Thyroid gland (tissue), 4 donors: ENCODE results near the gene POLDIP3. TPM values are rescaled to one million over a fixed set of nuclear protein-coding genes. Genes with fewer than 3 reads are reported as not detected.
A peak's percentile ranks its signal among the peaks of the same experiment; 100 is the strongest.

Source experiments
- DNase-seq, 2 donors: peaks; one replicate each; pipeline ENCODE4 v3.0.0-alpha.2; 2019
- H3K27ac ChIP-seq, 3 donors: fragments of 200-600 bp; sonication (generic); 1 replicate in 2 of 3; 2 replicates in 1 of 3; pipeline ENCODE4 v1.5.1; 2016 to 2019; ENCODE audit warnings: mild to moderate bottlenecking in 1 of 3, moderate library complexity in 1 of 3
- H3K27me3 ChIP-seq: fragments of 200-600 bp; sonication (generic); one replicate; pipeline ENCODE4 v1.5.1; 2019
- H3K36me3 ChIP-seq, 2 donors: fragments of 200-600 bp; sonication (generic); one replicate each; pipeline ENCODE4 v1.5.1; 2016 to 2019
- H3K4me1 ChIP-seq, 2 donors: fragments of 200-600 bp; sonication (generic); one replicate each; pipeline ENCODE4 v1.5.1; 2017 to 2019
- H3K4me3 ChIP-seq, 3 donors: fragments of 200-600 bp; sonication (generic); replicated peaks in 1 of 3; 1 replicate in 2 of 3; 2 replicates in 1 of 3; pipeline ENCODE4 v1.5.1; 2016; ENCODE audit warnings: mild to moderate bottlenecking in 1 of 3
- H3K9me3 ChIP-seq: fragments of 200-600 bp; sonication (generic); one replicate; pipeline ENCODE4 v1.5.1; 2017
- POLR2A ChIP-seq, 2 donors: fragments of 450-650 bp; IDR thresholded peaks; one replicate each; pipeline ENCODE4 v1.6.1; 2017; ENCODE audit warnings: antibody characterized with exemption in 2 of 2, mild to moderate bottlenecking in 2 of 2, moderate library complexity in 1 of 2
- WGBS, 2 donors: methylation state at CpG; one replicate each; pipeline ENCODE4 v1.1.5; 2017; 5-methylcytosine and 5-hydroxymethylcytosine counted together
- intact Hi-C: fragments of 100-400 bp; cut with DNase I; formaldehyde crosslinking; loops from one replicate; pipeline ENCODE4 v1.15.1; 2023
- total RNA-seq, 4 donors: library from RNA; depleted of rRNA; stranded (reverse); fragments of >200 nt; gene quantifications; one replicate each; pipeline ENCODE4 v1.2.3, GENCODE V29; 2016
- TF ChIP-seq, protein P1 (sequence below), 6 experiments: fragments of 200-600 bp in 3 of 6; fragments of 450-650 bp in 3 of 6; sonication (generic) in 3 of 6; IDR thresholded peaks; one replicate each; pipeline ENCODE4 v1.5.1; 2016 to 2019; ENCODE audit warnings: antibody characterized with exemption in 6 of 6, mild to moderate bottlenecking in 2 of 6, inconsistent platforms in 1 of 6, moderate library complexity in 1 of 6

The POLDIP3 gene
- total RNA-seq, 4 donors from 2014 or later: 46.1 to 55.4 (median 49.8) TPM

- H3K27me3 ChIP-seq: no peaks in the 10 kb centered on the region
- H3K9me3 ChIP-seq: no peaks in the 10 kb centered on the region
- peak in 1 of 2 donors; percentile 22 for TF ChIP-seq POLR2A (IDR thresholded peaks at IDR 0.05)
- TF ChIP-seq, protein P1, sequence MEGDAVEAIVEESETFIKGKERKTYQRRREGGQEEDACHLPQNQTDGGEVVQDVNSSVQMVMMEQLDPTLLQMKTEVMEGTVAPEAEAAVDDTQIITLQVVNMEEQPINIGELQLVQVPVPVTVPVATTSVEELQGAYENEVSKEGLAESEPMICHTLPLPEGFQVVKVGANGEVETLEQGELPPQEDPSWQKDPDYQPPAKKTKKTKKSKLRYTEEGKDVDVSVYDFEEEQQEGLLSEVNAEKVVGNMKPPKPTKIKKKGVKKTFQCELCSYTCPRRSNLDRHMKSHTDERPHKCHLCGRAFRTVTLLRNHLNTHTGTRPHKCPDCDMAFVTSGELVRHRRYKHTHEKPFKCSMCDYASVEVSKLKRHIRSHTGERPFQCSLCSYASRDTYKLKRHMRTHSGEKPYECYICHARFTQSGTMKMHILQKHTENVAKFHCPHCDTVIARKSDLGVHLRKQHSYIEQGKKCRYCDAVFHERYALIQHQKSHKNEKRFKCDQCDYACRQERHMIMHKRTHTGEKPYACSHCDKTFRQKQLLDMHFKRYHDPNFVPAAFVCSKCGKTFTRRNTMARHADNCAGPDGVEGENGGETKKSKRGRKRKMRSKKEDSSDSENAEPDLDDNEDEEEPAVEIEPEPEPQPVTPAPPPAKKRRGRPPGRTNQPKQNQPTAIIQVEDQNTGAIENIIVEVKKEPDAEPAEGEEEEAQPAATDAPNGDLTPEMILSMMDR (IDR thresholded peaks at IDR 0.05): no peak
- intact Hi-C loops: no loop called here
- H3K36me3 ChIP-seq: no peaks in the 10 kb centered on the region
- peak; percentile 57 to 59 for DNase-seq
- 53 to 63% methylated on average over 11 to 16 of the region's 19 CpGs for WGBS, 2 donors
- peak overlapping the region; percentile 84 to 96 (median 91) for H3K27ac ChIP-seq
- H3K4me1 ChIP-seq: peaks cover 55 to 64% of the 10 kb centered on the region in 2 donors
- peak overlapping the region in 1 of 3 donors; percentile 10 for H3K4me3 ChIP-seq
Observed at GRCh38 chr22:42645341-42645937, 30.8 kb upstream of the POLDIP3 start.

DNA sequence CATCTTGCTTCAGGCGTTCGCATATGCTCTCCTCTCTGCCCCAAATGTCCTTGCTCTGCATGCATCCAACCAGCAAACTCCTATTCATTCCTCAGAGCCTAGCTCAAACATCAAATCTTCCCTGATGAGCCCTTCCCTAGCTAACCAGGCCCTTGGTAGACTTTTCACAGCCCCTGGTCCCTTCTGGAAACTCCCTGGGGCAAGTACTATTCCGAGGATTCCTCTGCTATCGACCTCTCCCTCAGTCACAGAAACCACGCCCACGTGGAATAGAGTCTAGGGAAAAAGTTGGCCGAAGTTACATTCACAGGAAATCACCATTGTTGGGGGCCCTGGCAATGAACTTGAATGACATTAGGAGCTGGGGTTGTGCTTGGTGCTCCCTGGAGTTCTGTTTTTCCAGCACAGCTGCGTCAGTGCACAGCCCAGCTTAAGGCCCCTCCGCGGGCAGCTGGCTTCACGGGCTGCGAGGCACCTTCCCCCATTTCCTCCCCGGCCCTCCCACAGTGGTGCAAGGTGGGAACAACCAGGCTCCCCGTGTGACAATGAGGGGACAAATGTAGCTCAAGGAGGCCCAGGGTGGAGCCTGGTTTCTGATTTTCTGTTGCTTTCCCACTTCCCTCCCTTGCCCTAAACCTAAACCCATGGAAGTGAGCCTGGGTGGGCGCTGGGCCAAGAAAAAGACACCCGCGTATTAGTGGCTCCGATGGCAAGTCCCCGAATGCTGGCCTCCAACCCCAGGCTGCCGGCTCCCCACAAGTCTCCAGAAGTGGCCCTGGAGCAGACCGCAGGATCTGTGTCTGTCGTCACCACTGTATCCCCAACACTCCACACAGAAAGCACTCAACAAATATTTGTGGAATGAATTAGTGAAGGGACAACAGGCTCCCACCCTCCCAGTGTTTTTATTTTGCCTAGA, 30.0 kb upstream of the POLDIP3 start:
- H3K9me3 ChIP-seq: no peaks in the 10 kb centered on the region
- H3K27me3 ChIP-seq: no peaks in the 10 kb centered on the region
- peak; percentile 40 to 46 for DNase-seq
- TF ChIP-seq, protein P1 (IDR thresholded peaks at IDR 0.05): no peak
- TF ChIP-seq POLR2A (IDR thresholded peaks at IDR 0.05): no peak
- H3K36me3 ChIP-seq: no peaks in the 10 kb centered on the region
- WGBS, 2 donors: 42 to 47% methylated on average over 15 to 22 of the region's 22 CpGs
- intact Hi-C loops: no loop called here
- peak overlapping the region in 1 of 3 donors; percentile 10 for H3K4me3 ChIP-seq
- peaks cover 61 to 67% of the 10 kb centered on the region in 2 donors for H3K4me1 ChIP-seq
- peak overlapping the region; percentile 84 to 96 (median 91) for H3K27ac ChIP-seq

- H3K4me1 ChIP-seq: peaks cover 65 to 68% of the 10 kb centered on the region in 2 donors
- whole genome bisulfite sequencing, 2 donors: 88 to 95% methylated on average over 12 of the region's 14 CpGs
- peak overlapping the region; percentile 84 to 96 (median 91) for H3K27ac ChIP-seq
- no peak for DNase-seq
- no peak for TF ChIP-seq POLR2A (IDR thresholded peaks at IDR 0.05)
- TF ChIP-seq, protein P1 (IDR thresholded peaks at IDR 0.05): no peak
- no peaks in the 10 kb centered on the region for H3K9me3 ChIP-seq
- no peak overlapping the region for H3K4me3 ChIP-seq
- H3K27me3 ChIP-seq: no peaks in the 10 kb centered on the region
- intact Hi-C loops: no loop called here
- no peaks in the 10 kb centered on the region for H3K36me3 ChIP-seq
Observed at GRCh38 chr22:42643634-42644421, 29.1 kb upstream of the POLDIP3 start.

GRCh38 chr22:42642806-42643633, 28.3 kb upstream of the POLDIP3 start:
- WGBS, 2 donors: 68 to 71% methylated on average over 9 to 11 of the region's 12 CpGs
- no peak for DNase-seq

More at GRCh38 chr22:42642806-42643633, 28.3 kb upstream of the POLDIP3 start:
- H3K4me1 ChIP-seq: peaks cover 59 to 64% of the 10 kb centered on the region in 2 donors
- no peak overlapping the region for H3K4me3 ChIP-seq
- H3K27me3 ChIP-seq: no peaks in the 10 kb centered on the region
- no peaks in the 10 kb centered on the region for H3K9me3 ChIP-seq
- intact Hi-C loops: no loop called here
- H3K27ac ChIP-seq: peak overlapping the region in 1 of 3 donors; percentile 96
- H3K36me3 ChIP-seq: no peaks in the 10 kb centered on the region
- no peak for TF ChIP-seq POLR2A (IDR thresholded peaks at IDR 0.05)
- TF ChIP-seq, protein P1 (IDR thresholded peaks at IDR 0.05): no peak
